Esophagus muscularis mucosa (tissue), 4 donors: Measurements from ENCODE around the gene DUS1L. TPM values are rescaled to one million over a fixed set of nuclear protein-coding genes. Genes with fewer than 3 reads are reported as not detected.

Experiments used
- DNase-seq: peaks from one replicate; pipeline ENCODE4 v3.0.0-alpha.2; 2017; ENCODE audit errors: extremely low spot score
- H3K27ac ChIP-seq, 4 donors: fragments of 200-600 bp; sonication (generic); replicated peaks in 1 of 4; 1 replicate in 3 of 4; 2 replicates in 1 of 4; pipeline ENCODE4 v1.5.1; 2016 to 2019; ENCODE audit warnings: mild to moderate bottlenecking in 1 of 4
- H3K27me3 ChIP-seq, 4 donors: fragments of 200-600 bp; sonication (generic); one replicate each; pipeline versions ENCODE4 v1.5.1 to v1.6.0; 2016 to 2019
- H3K36me3 ChIP-seq, 4 donors: fragments of 200-600 bp; sonication (generic); one replicate each; pipeline ENCODE4 v1.5.1; 2016 to 2019
- H3K4me1 ChIP-seq, 4 donors: fragments of 200-600 bp; sonication (generic); one replicate each; pipeline ENCODE4 v1.5.1; 2016 to 2019
- H3K4me3 ChIP-seq, 4 donors: fragments of 200-600 bp; sonication (generic); 1 replicate in 2 of 4; 2 replicates in 2 of 4; pipeline ENCODE4 v1.5.1; 2016 to 2019; ENCODE audit warnings: mild to moderate bottlenecking in 4 of 4, moderate library complexity in 1 of 4
- H3K9me3 ChIP-seq, 4 donors: fragments of 200-600 bp; sonication (generic); 1 replicate in 3 of 4; 2 replicates in 1 of 4; pipeline ENCODE4 v1.5.1; 2016 to 2019
- EP300 ChIP-seq: sonication (generic); formaldehyde crosslinking; IDR thresholded peaks from one replicate; pipeline ENCODE4 v1.6.1; 2017; ENCODE audit warnings: antibody characterized with exemption
- POLR2A ChIP-seq: fragments of 450-650 bp; IDR thresholded peaks from one replicate; pipeline ENCODE4 v1.6.1; 2017; ENCODE audit warnings: antibody characterized with exemption, moderate library complexity, mild to moderate bottlenecking, low read depth
- POLR2AphosphoS5 ChIP-seq, 2 donors: sonication (generic); formaldehyde crosslinking; IDR thresholded peaks; one replicate each; pipeline ENCODE4 v1.6.1; 2017; ENCODE audit warnings: antibody characterized with exemption in 2 of 2
- WGBS: methylation state at CpG from one replicate; pipeline ENCODE4 v1.1.5; 2018; 5-methylcytosine and 5-hydroxymethylcytosine counted together
- intact Hi-C: fragments of 100-400 bp; cut with DNase I; formaldehyde crosslinking; loops from one replicate; pipeline ENCODE4 v1.15.1; 2023
- total RNA-seq, 4 donors: library from RNA; depleted of rRNA; stranded (reverse); fragments of >200 nt; gene quantifications; one replicate each; pipeline versions ENCODE4 v1.1.0 to v1.2.1, GENCODE V29; 2016
- TF ChIP-seq, protein P1 (sequence below), 3 experiments: fragments of 200-600 bp in 2 of 3; fragments of 450-650 bp in 1 of 3; sonication (generic) in 2 of 3; IDR thresholded peaks; one replicate each; pipeline ENCODE4 v1.5.1; 2017 to 2019; ENCODE audit warnings: antibody characterized with exemption in 3 of 3, mild to moderate bottlenecking in 2 of 3, moderate library complexity in 1 of 3

DUS1L gene
- total RNA-seq, 4 donors from 2014 or later: 42.2 to 77.1 (median 52.6) TPM

GRCh38 chr17:82053130-82053529, 12.5 kb downstream of the DUS1L start:
- Histone ChIP-seq H3K27ac (no peak overlapping the region), H3K4me1 (peaks cover 24 to 58% (median 43%) of the 10 kb centered on the region in 4 donors), H3K36me3 (peaks cover 43 to 74% (median 69%) of the 10 kb centered on the region in 4 donors), H3K9me3 (no peaks in the 10 kb centered on the region), H3K27me3 (no peaks in the 10 kb centered on the region), H3K4me3 (peak overlapping the region; percentile 81 to 99 (median 88))
- DNase-seq: no peak
- WGBS: 89% methylated on average over 17 of the region's 19 CpGs
- TF ChIP-seq POLR2AphosphoS5 (IDR thresholded peaks at IDR 0.05) (no peak), EP300 (no peak), POLR2A (no peak)
- TF ChIP-seq, protein P1, sequence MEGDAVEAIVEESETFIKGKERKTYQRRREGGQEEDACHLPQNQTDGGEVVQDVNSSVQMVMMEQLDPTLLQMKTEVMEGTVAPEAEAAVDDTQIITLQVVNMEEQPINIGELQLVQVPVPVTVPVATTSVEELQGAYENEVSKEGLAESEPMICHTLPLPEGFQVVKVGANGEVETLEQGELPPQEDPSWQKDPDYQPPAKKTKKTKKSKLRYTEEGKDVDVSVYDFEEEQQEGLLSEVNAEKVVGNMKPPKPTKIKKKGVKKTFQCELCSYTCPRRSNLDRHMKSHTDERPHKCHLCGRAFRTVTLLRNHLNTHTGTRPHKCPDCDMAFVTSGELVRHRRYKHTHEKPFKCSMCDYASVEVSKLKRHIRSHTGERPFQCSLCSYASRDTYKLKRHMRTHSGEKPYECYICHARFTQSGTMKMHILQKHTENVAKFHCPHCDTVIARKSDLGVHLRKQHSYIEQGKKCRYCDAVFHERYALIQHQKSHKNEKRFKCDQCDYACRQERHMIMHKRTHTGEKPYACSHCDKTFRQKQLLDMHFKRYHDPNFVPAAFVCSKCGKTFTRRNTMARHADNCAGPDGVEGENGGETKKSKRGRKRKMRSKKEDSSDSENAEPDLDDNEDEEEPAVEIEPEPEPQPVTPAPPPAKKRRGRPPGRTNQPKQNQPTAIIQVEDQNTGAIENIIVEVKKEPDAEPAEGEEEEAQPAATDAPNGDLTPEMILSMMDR (IDR thresholded peaks at IDR 0.05): no peak
- intact Hi-C loops: no loop called here

DNA sequence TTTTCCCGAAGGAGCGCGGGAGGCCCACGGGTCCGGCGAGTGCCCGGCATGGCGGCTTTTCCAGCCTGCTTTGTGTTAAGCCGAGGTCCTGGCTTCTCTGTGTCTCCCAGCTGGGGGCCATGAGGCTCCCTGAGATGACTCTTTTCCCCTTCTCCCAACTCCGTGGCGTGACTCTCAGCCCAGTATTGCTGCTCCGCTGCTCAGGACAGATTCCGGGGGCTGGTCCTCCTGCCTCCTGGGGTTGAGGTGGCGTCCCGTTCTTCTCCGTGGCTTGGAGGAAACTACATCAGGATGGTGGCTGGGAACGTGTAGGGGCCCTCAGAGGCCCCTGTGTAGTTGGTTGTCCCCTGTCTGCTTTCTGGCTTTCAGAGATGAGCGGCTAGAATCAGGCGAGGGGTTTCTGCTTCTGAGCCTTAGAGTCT, 13.0 kb downstream of the DUS1L start:
- Histone ChIP-seq H3K27me3 (no peaks in the 10 kb centered on the region), H3K9me3 (no peaks in the 10 kb centered on the region), H3K4me3 (peak overlapping the region; percentile 81 to 99 (median 88)), H3K27ac (peak overlapping the region in 3 of 4 donors; percentile 70 to 75 (median 75)), H3K4me1 (peaks cover 24 to 58% (median 43%) of the 10 kb centered on the region in 4 donors), H3K36me3 (peaks cover 44 to 74% (median 69%) of the 10 kb centered on the region in 4 donors)
- 28% methylated on average over 18 of the region's 19 CpGs for WGBS
- TF ChIP-seq POLR2A (no peak), EP300 (no peak), POLR2AphosphoS5 (IDR thresholded peaks at IDR 0.05) (no peak)
- TF ChIP-seq, protein P1 (IDR thresholded peaks at IDR 0.05): no peak
- DNase-seq: no peak
- intact Hi-C loops: no loop called here

- TF ChIP-seq, protein P1 (IDR thresholded peaks at IDR 0.05): no peak
- peak; percentile 69 to 71 for TF ChIP-seq POLR2AphosphoS5 (IDR thresholded peaks at IDR 0.05)
Measured at GRCh38 chr17:82051776-82052637, 13.6 kb downstream of the DUS1L start, which contains the start of the genes GPS1 and RFNG. Gene GPS1, plus strand, starts transcription at chr17:82051898. Its CDS starts 34 bp downstream, at chr17:82051932. Gene RFNG, minus strand, starts transcription at chr17:82051811. Its CDS starts 45 bp downstream, at chr17:82051766.

DNA sequence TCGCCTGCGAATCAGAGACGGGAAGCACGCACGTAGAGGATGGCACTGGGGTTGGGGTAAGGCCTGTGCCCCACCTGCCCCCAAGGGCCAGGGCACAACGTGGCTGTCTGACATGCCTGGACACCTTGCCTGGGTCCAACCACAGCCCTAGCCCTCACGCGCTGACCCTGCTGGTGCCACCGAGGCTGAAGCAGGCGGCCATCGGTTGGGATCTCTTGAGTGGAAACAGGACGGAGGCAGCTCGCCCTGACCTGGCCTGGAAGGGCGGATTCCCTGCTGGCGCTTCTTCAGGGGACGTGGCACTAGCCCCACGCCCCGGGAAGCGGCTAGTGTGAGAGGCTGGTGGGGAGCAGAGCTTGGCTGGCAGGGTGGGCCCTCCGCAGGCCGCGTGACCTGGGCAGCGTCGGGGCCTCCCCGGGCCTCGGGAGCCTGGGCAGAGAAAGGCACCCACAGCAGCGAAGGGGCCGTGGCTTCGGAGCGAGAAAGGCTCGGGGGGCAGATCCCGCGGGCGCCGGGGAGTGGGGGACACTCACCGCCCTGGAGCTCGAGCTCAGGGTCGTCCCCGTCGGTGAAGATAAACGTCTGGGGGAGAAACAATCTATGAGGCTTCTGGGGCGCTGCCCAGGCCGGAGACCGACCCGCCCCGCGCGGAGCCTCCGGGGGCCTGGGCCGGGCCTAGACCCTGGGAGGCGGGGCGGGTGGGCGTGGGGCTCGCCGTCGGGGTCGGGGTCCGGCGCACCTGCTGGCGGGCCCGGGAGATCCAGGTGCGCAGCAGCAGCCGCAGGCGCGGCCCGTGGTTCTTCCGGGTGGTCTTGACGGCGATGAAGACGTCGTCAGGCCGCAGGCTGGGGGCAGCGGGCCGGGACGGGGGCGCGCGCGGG, 14.6 kb downstream of the DUS1L start:
- no peak for DNase-seq
- no peaks in the 10 kb centered on the region for H3K27me3 ChIP-seq
- intact Hi-C loops: no loop called here
- TF ChIP-seq EP300: no peak
- TF ChIP-seq, protein P1 (IDR thresholded peaks at IDR 0.05): no peak
- TF ChIP-seq POLR2A: no peak
- TF ChIP-seq POLR2AphosphoS5 (IDR thresholded peaks at IDR 0.05): no peak
- no peaks in the 10 kb centered on the region for H3K9me3 ChIP-seq
- H3K4me3 ChIP-seq: peak overlapping the region; percentile 81 to 99 (median 88)
- H3K36me3 ChIP-seq: peaks cover 34 to 69% (median 62%) of the 10 kb centered on the region in 4 donors
- peaks cover 24 to 58% (median 43%) of the 10 kb centered on the region in 4 donors for H3K4me1 ChIP-seq
- H3K27ac ChIP-seq: peak overlapping the region; percentile 68 to 75 (median 72)
- no CpG with 5 or more reads among the region's 79 CpGs for WGBS

More at GRCh38 chr17:82051776-82052637, 13.6 kb downstream of the DUS1L start, which contains the start of the genes GPS1 and RFNG:
- H3K27me3 ChIP-seq: no peaks in the 10 kb centered on the region
- intact Hi-C loops: no loop called here
- H3K9me3 ChIP-seq: no peaks in the 10 kb centered on the region
- H3K4me1 ChIP-seq: peaks cover 24 to 58% (median 43%) of the 10 kb centered on the region in 4 donors
- under 1% methylated on average over 40 of the region's 94 CpGs for WGBS
- DNase-seq: no peak
- peak within 1 kb of the TSS; percentile 81 to 99 (median 88) for H3K4me3 ChIP-seq
- peak within 1 kb of the TSS; percentile 68 to 75 (median 72) for H3K27ac ChIP-seq
- H3K36me3 ChIP-seq: peaks cover 44 to 74% (median 69%) of the 10 kb centered on the region in 4 donors
